ENCODE data around the gene PIANP. TPM values are rescaled to one million over a fixed set of nuclear protein-coding genes. Genes with fewer than 3 reads are reported as not detected.

PIANP gene
- total and polyA plus RNA-seq, 10 of the 15 experiments (the other 5 are each of a cell fraction or from before 2014, with no cell fraction given) = 0.08 to 0.12 (median 0.08) TPM; not detected in 7

GRCh38 chr12:6666211-6666610 lies 34.4 kb downstream of the PIANP start:
- ChIA-PET SMC1A (ENCODE audit: uncharacterized antibody, unreplicated experiment) (interaction anchor here (0.7 to 2.3 kb wide), 6 partner anchors 18 to 86 kb away, joined by 3 to 9 read pairs (median 3); partner anchors contain the start of genes LPAR5 and ZNF384), RAD21 (ENCODE audit: unreplicated experiment) (interaction anchor here (1.0 kb wide), 1 partner anchor 50 kb away, joined by 3 read pairs; no protein-coding TSS in a partner anchor), CTCF (interaction anchor here (2.5 to 2.9 kb wide), 2 partner anchors 18 to 19 kb away, joined by 9 to 24 read pairs; no protein-coding TSS in a partner anchor), POLR2A (interaction anchor here (0.7 kb wide), 4 partner anchors 16 to 167 kb away, joined by 3 to 6 read pairs (median 3); no protein-coding TSS in a partner anchor)
- Histone ChIP-seq H3K4me3 (no peak overlapping the region), H4K20me1 (ENCODE audit: control insufficient read depth, insufficient read depth) (no peaks in the 10 kb centered on the region), H3K27ac (ENCODE audit: control insufficient read depth, insufficient read depth) (no peak overlapping the region), H2AFZ (ENCODE audit: control insufficient read depth, low read depth, low read length) (no peak overlapping the region), H3K36me3 (ENCODE audit: control insufficient read depth in 2 of 2, insufficient read depth in 2 of 2, low read length in 1 of 2) (peaks cover 26 to 27% of the 10 kb centered on the region in 2 experiments), H3K27me3 (replicated peaks in 1 of 2; ENCODE audit: control insufficient read depth in 2 of 2, insufficient read depth in 2 of 2, low read length in 1 of 2) (no peaks in the 10 kb centered on the region), H3K9ac (ENCODE audit: control insufficient read depth, insufficient read depth, low read length) (no peak overlapping the region), H3K4me1 (ENCODE audit: control insufficient read depth, insufficient read depth, low read length) (no peaks in the 10 kb centered on the region; the same call in 1 of the 2 replicates), H3K4me2 (ENCODE audit: control insufficient read depth, insufficient read depth) (no peak overlapping the region), H3K9me3 (replicated peaks; ENCODE audit: control insufficient read depth, insufficient read depth, low read length) (no peaks in the 10 kb centered on the region), H3K79me2 (ENCODE audit: control insufficient read depth, insufficient read depth, low read length) (peaks cover 8% of the 10 kb centered on the region)
- no TSS peak for BruUV-seq (replicated peaks)
- WGBS (ENCODE audit: insufficient coverage, insufficient replicate concordance, low lambda C conversion rate, missing lambda C conversion rate) = 100% methylated on average over 2 of the region's 2 CpGs
- ATAC-seq (no peak), DNase-seq (ENCODE audit: low read depth, low spot score) (no peak), FAIRE-seq (no peak)
- in situ Hi-C loops (cut with MboI) (no loop called here), intact Hi-C loops (cut with micrococcal nuclease; ENCODE audit: unreplicated experiment) (no loop called here)
- TF ChIP-seq RBBP5 (conservative IDR thresholded peaks at IDR 0.05) (no peak), HDAC2 (IDR thresholded peaks at IDR 0.05) (no peak), PAX8 (IDR thresholded peaks at IDR 0.05) (no peak), TAF1 (IDR thresholded peaks at IDR 0.05; ENCODE audit: borderline replicate concordance, low read depth, low read length) (no peak)

- Histone ChIP-seq H3K4me3 (no peak overlapping the region), H3K9ac (ENCODE audit: control insufficient read depth, insufficient read depth, low read length) (no peak overlapping the region), H3K36me3 (ENCODE audit: control insufficient read depth in 2 of 2, insufficient read depth in 2 of 2, low read length in 1 of 2) (peaks cover 16 to 18% of the 10 kb centered on the region in 2 experiments), H3K4me1 (ENCODE audit: control insufficient read depth, insufficient read depth, low read length) (no peaks in the 10 kb centered on the region; the same call in 1 of the 2 replicates), H3K79me2 (ENCODE audit: control insufficient read depth, insufficient read depth, low read length) (peaks cover 8% of the 10 kb centered on the region), H4K20me1 (ENCODE audit: control insufficient read depth, insufficient read depth) (no peaks in the 10 kb centered on the region), H2AFZ (ENCODE audit: control insufficient read depth, low read depth, low read length) (no peak overlapping the region), H3K27ac (ENCODE audit: control insufficient read depth, insufficient read depth) (no peak overlapping the region), H3K27me3 (replicated peaks in 1 of 2; ENCODE audit: control insufficient read depth in 2 of 2, insufficient read depth in 2 of 2, low read length in 1 of 2) (no peaks in the 10 kb centered on the region), H3K9me3 (replicated peaks; ENCODE audit: control insufficient read depth, insufficient read depth, low read length) (no peaks in the 10 kb centered on the region), H3K4me2 (ENCODE audit: control insufficient read depth, insufficient read depth) (no peak overlapping the region)
- ATAC-seq (no peak), FAIRE-seq (no peak), DNase-seq (ENCODE audit: low read depth, low spot score) (no peak)
- ChIA-PET SMC1A (ENCODE audit: uncharacterized antibody, unreplicated experiment) (interaction anchor here (0.8 to 2.7 kb wide), 5 partner anchors 10 to 27 kb away, joined by 3 to 9 read pairs (median 4); partner anchors contain the start of gene ZNF384), CTCF (interaction anchor here (0.6 to 2.9 kb wide), 6 partner anchors 21 to 101 kb away, joined by 3 to 24 read pairs (median 4); partner anchors contain the start of genes COPS7A, LPAR5 and MLF2), POLR2A (interaction anchor here (0.6 to 2.1 kb wide), 5 partner anchors 25 to 112 kb away, joined by 3 to 12 read pairs (median 5); partner anchors contain the start of genes COPS7A and ZNF384), RAD21 (ENCODE audit: unreplicated experiment) (interaction anchor here (1.3 to 2.4 kb wide), 3 partner anchors 24 to 59 kb away, joined by 3 to 10 read pairs (median 7); partner anchors contain the start of genes COPS7A and ZNF384)
- in situ Hi-C loops (cut with MboI) = no loop called here
- WGBS (ENCODE audit: insufficient coverage, insufficient replicate concordance, low lambda C conversion rate, missing lambda C conversion rate) = 100% methylated on average over 2 of the region's 2 CpGs
- no TSS peak for BruUV-seq (replicated peaks)
- no peak for TF ChIP-seq POLR2AphosphoS2 (IDR thresholded peaks at IDR 0.05; ENCODE audit: low read depth, low read length)
- TF ChIP-seq POLR2A (IDR thresholded peaks at IDR 0.05; ENCODE audit: low read depth, low read length) = no peak
- TF ChIP-seq NFXL1 (IDR thresholded peaks at IDR 0.05; ENCODE audit: borderline replicate concordance) = no peak
- no peak for TF ChIP-seq ZNF687 (IDR thresholded peaks at IDR 0.05)
- no peak for TF ChIP-seq JUNB (IDR thresholded peaks at IDR 0.05)
- TF ChIP-seq TCF12 (IDR thresholded peaks at IDR 0.05; ENCODE audit: low read depth, low read length) = no peak
- intact Hi-C loops (cut with micrococcal nuclease; ENCODE audit: unreplicated experiment) = loop anchor here (5.0 kb wide), 1 partner anchor 48 kb away; no protein-coding TSS in a partner anchor
These were observed 35.7 kb downstream of the PIANP start for GRCh38 chr12:6664902-6665301.
